Naive thymus-derived CD4-positive, alpha-beta T cell (primary cell): ENCODE results near the gene MICAL2. TPM values are rescaled to one million over a fixed set of nuclear protein-coding genes. Genes with fewer than 3 reads are reported as not detected.

Experiments
- ATAC-seq: fragments of 150-1000 bp; cut with Tn5 transposase; 2 replicates; pipeline ENCODE4 v1.10.0; 2021; ENCODE audit warnings: mild to moderate bottlenecking, moderate library complexity
- CTCF ChIA-PET: fragments of 350-600 bp; sonication (Branson Sonifier 250); formaldehyde crosslinking; loops from one replicate; lab custom pipeline; 2021; ENCODE audit warnings: antibody characterized with exemption; lab: Charles Lee
- POLR2A ChIA-PET: fragments of 350-600 bp; sonication (Branson Sonifier 250); formaldehyde crosslinking; loops from one replicate; lab custom pipeline; 2021; ENCODE audit warnings: antibody characterized with exemption, inconsistent platforms; lab: Charles Lee
- DNase-seq, 9 donors: peaks; one replicate each; pipeline versions ENCODE4 v3.0.0 to v3.0.0-alpha.2; 2020 to 2022; ENCODE audit warnings: mixed read lengths in 1 of 9
- H3K27ac ChIP-seq: one replicate; pipeline ENCODE4 v1.7.0; 2013; ENCODE audit warnings: mild to moderate bottlenecking, low read depth, low read length, moderate library complexity
- H3K27me3 ChIP-seq, 2 donors: one replicate each; pipeline ENCODE4 v1.7.0; 2013; ENCODE audit warnings: low read length in 2 of 2, mild to moderate bottlenecking in 2 of 2, moderate library complexity in 2 of 2; ENCODE audit not compliant: control insufficient read depth in 2 of 2, insufficient read depth in 2 of 2
- H3K36me3 ChIP-seq, 3 experiments: 1 replicate in 2 of 3; 2 replicates in 1 of 3; pipeline ENCODE4 v1.7.0; 2013; ENCODE audit warnings: low read length in 3 of 3, mild to moderate bottlenecking in 3 of 3, moderate library complexity in 1 of 3; ENCODE audit not compliant: insufficient read depth in 3 of 3, control insufficient read depth in 2 of 3
- H3K4me1 ChIP-seq, 2 donors: one replicate each; pipeline ENCODE4 v1.7.0; 2013; ENCODE audit warnings: low read length in 2 of 2, mild to moderate bottlenecking in 2 of 2, moderate library complexity in 1 of 2; ENCODE audit not compliant: control insufficient read depth in 2 of 2, insufficient read depth in 2 of 2
- H3K4me3 ChIP-seq: 2 replicates; pipeline ENCODE4 v1.7.0; 2013; ENCODE audit warnings: mild to moderate bottlenecking, low read length
- H3K9me3 ChIP-seq, 3 experiments: 1 replicate in 2 of 3; 2 replicates in 1 of 3; pipeline ENCODE4 v1.7.0; 2013; ENCODE audit warnings: low read length in 3 of 3; ENCODE audit not compliant: control insufficient read depth in 2 of 3
- H3K27ac Mint-ChIP-seq, 9 donors: one replicate each; pipeline ENCODE4 v1.8.0; 2020 to 2022; ENCODE audit warnings: mixed read lengths in 9 of 9, mild to moderate bottlenecking in 8 of 9, moderate library complexity in 5 of 9, inconsistent platforms in 2 of 9
- H3K27me3 Mint-ChIP-seq, 5 donors: one replicate each; pipeline ENCODE4 v1.8.0; 2021 to 2022; ENCODE audit warnings: mixed read lengths in 5 of 5, mild to moderate bottlenecking in 1 of 5
- H3K36me3 Mint-ChIP-seq, 5 donors: one replicate each; pipeline ENCODE4 v1.8.0; 2020 to 2022; ENCODE audit warnings: mixed read lengths in 5 of 5, mild to moderate bottlenecking in 3 of 5, inconsistent platforms in 1 of 5
- H3K4me1 Mint-ChIP-seq, 7 donors: one replicate each; pipeline ENCODE4 v1.8.0; 2020 to 2022; ENCODE audit warnings: mixed read lengths in 7 of 7, mild to moderate bottlenecking in 3 of 7, inconsistent platforms in 1 of 7
- H3K4me3 Mint-ChIP-seq, 10 donors: one replicate each; pipeline ENCODE4 v1.8.0; 2020 to 2022; ENCODE audit warnings: mild to moderate bottlenecking in 10 of 10, mixed read lengths in 10 of 10, moderate library complexity in 6 of 10, inconsistent platforms in 2 of 10
- H3K9me3 Mint-ChIP-seq, 11 donors: one replicate each; pipeline ENCODE4 v1.8.0; 2020 to 2022; ENCODE audit warnings: mixed read lengths in 11 of 11, mild to moderate bottlenecking in 4 of 11, inconsistent platforms in 1 of 11, moderate library complexity in 1 of 11
- intact Hi-C, 2 donors: fragments of 100-400 bp; cut with micrococcal nuclease; formaldehyde crosslinking; loops; one replicate each; pipeline ENCODE4 v1.15.1; 2023
- polyA plus RNA-seq, 2 donors: library from polyadenylated mRNA; unstranded; fragments of 300-500 nt; fragmentation: Illumina TruSeq; gene quantifications; one replicate each; pipeline ENCODE4 v1.2.3, GENCODE V29; 2021
- total RNA-seq, 6 experiments: library from RNA in 5 of 6; stranded (reverse) in 5 of 6; gene quantifications; 1 replicate in 5 of 6; 2 replicates in 1 of 6; pipeline ENCODE4 v1.2.3 and lab custom pipeline; 2021 to 2026

Gene MICAL2
- total and polyA plus RNA-seq, 7 experiments from 2014 or later = 1.1 to 112 (median 7.6) TPM

DNA sequence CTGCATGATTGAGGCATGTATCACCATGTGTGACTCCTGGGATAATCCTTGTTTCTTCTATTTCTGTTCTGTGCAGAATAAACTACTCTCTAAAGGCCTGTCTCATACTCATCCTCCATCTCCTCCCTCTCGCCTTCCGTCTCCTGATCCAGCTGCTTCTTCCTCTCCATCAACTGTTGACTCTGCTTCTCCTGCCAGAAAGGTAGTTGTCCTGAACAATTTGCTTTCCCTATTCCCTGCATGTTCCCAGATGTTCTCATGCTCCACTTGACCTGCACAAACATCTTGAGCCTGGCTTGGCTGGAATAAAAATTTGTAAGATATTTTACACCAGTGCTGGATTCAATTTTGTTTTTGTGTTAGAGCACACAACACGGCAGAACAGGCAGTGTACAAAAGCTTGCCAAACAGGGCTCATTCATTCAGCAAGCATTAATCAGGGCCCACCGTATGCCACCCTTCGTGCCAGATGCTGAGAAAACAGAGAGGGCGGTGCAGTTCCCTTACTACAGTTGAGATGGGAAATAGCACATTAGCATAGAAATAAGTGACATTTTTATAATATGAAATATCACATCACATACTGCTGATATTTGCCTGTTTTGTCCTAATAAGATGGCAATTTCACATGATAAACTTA is 133.6 kb downstream of the MICAL2 start:
- POLR2A ChIA-PET = no interaction called here
- ATAC-seq (no peak), DNase-seq (no peak)
- Mint-ChIP-seq H3K27ac (peak overlapping the region in 4 of 9 donors; percentile 24 to 86 (median 52)), H3K4me1 (peaks cover 10 to 32% (median 30%) of the 10 kb centered on the region in 7 donors), H3K36me3 (peaks cover 0 to 10% (median 0%) of the 10 kb centered on the region in 5 donors), H3K4me3 (no peak overlapping the region), H3K9me3 (no peaks in the 10 kb centered on the region), H3K27me3 (no peaks in the 10 kb centered on the region)
- Histone ChIP-seq H3K27ac (no peak overlapping the region), H3K4me1 (peaks cover 0 to 18% of the 10 kb centered on the region in 2 donors), H3K27me3 (no peaks in the 10 kb centered on the region), H3K4me3 (no peak overlapping the region), H3K36me3 (no peaks in the 10 kb centered on the region), H3K9me3 (no peaks in the 10 kb centered on the region)
- intact Hi-C loops = no loop called here
- CTCF ChIA-PET = no interaction called here

DNA sequence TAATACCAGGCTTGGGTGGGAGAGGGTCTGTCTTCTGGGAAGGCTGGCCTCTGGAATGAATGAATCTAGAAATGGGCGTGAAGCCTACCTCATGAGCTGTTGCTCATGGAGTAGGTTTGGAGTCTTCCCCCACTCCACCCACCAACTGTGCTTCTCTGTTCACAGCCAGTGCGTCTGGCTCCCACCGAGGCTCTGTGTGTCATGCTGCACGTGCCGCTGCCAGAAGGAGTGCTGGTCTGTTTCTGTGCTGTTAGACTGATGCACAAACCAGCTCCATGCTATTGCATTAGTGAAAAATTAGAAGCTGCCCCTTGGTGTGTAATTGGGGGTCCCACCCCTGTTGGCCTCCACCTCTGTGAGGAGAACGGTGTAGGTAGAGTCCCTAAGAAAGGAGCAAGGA is 134.7 kb downstream of the MICAL2 start:
- H3K9me3 ChIP-seq = no peaks in the 10 kb centered on the region
- no peak for DNase-seq
- ChIA-PET CTCF (interaction anchor here (1.6 kb wide), 1 partner anchor 8 kb away, joined by 4 read pairs; no protein-coding TSS in a partner anchor), POLR2A (no interaction called here)
- Mint-ChIP-seq H3K4me1 (peaks cover 10 to 32% (median 30%) of the 10 kb centered on the region in 7 donors), H3K27ac (no peak overlapping the region), H3K9me3 (no peaks in the 10 kb centered on the region), H3K36me3 (peaks cover 0 to 12% (median 0%) of the 10 kb centered on the region in 5 donors), H3K4me3 (no peak overlapping the region), H3K27me3 (no peaks in the 10 kb centered on the region)
- peaks cover 0 to 18% of the 10 kb centered on the region in 2 donors for H3K4me1 ChIP-seq
- H3K36me3 ChIP-seq = no peaks in the 10 kb centered on the region
- no peak overlapping the region for H3K4me3 ChIP-seq
- intact Hi-C loops = no loop called here
- no peak for ATAC-seq
- H3K27me3 ChIP-seq = no peaks in the 10 kb centered on the region
- no peak overlapping the region for H3K27ac ChIP-seq

DNA sequence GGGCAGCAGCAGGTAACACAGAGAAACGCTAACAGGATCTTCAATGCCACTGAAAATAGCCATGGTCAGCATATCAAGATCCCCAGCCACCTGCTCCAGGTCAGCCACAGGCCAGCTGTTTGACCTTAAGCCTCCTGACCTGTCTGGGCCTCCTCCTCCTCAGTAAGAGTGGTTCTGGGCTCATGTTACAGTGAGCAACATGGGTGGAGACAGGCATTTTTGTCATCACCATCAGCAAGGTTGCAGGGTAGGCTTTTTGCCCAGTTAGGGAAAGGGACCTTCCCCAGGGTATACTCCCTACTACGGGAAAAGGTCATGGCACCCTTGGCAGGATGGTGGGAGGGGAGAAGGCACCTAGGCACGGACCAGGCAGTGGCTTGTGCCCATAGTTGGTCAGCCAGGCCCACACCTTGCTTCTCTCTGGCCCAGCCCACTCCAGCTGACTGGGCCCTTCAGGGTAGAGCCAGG is 135.2 kb downstream of the MICAL2 start:
- peaks cover 0 to 12% (median 0%) of the 10 kb centered on the region in 5 donors for H3K36me3 Mint-ChIP-seq
- H3K4me3 ChIP-seq = no peak overlapping the region
- no peak overlapping the region for H3K4me3 Mint-ChIP-seq
- no peak overlapping the region for H3K27ac Mint-ChIP-seq
- ATAC-seq (no peak), DNase-seq (no peak)
- intact Hi-C loops = no loop called here
- CTCF ChIA-PET = interaction anchor here (0.6 to 1.6 kb wide), 2 partner anchors 9 kb away, joined by 4 to 5 read pairs; no protein-coding TSS in a partner anchor
- no peaks in the 10 kb centered on the region for H3K27me3 Mint-ChIP-seq
- H3K4me1 Mint-ChIP-seq = peaks cover 10 to 32% (median 30%) of the 10 kb centered on the region in 7 donors
- H3K36me3 ChIP-seq = no peaks in the 10 kb centered on the region
- no peaks in the 10 kb centered on the region for H3K9me3 Mint-ChIP-seq
- POLR2A ChIA-PET = no interaction called here
- no peaks in the 10 kb centered on the region for H3K9me3 ChIP-seq
- H3K27ac ChIP-seq = no peak overlapping the region
- H3K4me1 ChIP-seq = peaks cover 0 to 18% of the 10 kb centered on the region in 2 donors
- no peaks in the 10 kb centered on the region for H3K27me3 ChIP-seq

DNA sequence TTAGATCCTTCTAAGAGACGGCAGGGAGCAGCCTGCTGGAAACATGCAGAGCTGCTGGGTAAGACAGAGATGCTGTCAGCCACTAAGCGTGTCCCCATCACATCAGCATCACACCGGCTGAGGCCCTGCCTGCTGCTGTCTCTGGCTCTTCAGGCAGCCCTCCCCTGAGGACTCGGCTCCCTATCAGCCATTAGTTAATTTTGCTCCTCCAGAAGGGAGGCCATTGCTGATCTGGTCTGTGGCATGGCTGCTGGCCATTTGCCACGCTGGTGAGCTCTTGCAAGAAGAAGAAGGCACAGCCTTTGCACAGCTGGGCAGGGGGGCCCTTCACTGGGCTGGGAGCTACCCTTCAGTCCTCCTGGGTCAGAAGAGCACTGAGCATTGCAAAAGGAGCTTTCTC is 135.8 kb downstream of the MICAL2 start:
- Histone ChIP-seq H3K4me1 (peaks cover 0 to 18% of the 10 kb centered on the region in 2 donors), H3K9me3 (no peaks in the 10 kb centered on the region), H3K27ac (no peak overlapping the region), H3K36me3 (no peaks in the 10 kb centered on the region), H3K4me3 (no peak overlapping the region), H3K27me3 (no peaks in the 10 kb centered on the region)
- H3K36me3 Mint-ChIP-seq = peaks cover 0 to 14% (median 0%) of the 10 kb centered on the region in 5 donors
- no peaks in the 10 kb centered on the region for H3K9me3 Mint-ChIP-seq
- ChIA-PET POLR2A (no interaction called here), CTCF (interaction anchor here (0.6 to 1.6 kb wide), 3 partner anchors 9 to 112 kb away, joined by 3 to 5 read pairs (median 4); no protein-coding TSS in a partner anchor)
- peaks cover 10 to 28% (median 25%) of the 10 kb centered on the region in 7 donors for H3K4me1 Mint-ChIP-seq
- H3K27me3 Mint-ChIP-seq = no peaks in the 10 kb centered on the region
- H3K27ac Mint-ChIP-seq = no peak overlapping the region
- intact Hi-C loops = no loop called here
- ATAC-seq (no peak), DNase-seq (no peak)
- H3K4me3 Mint-ChIP-seq = no peak overlapping the region

DNA sequence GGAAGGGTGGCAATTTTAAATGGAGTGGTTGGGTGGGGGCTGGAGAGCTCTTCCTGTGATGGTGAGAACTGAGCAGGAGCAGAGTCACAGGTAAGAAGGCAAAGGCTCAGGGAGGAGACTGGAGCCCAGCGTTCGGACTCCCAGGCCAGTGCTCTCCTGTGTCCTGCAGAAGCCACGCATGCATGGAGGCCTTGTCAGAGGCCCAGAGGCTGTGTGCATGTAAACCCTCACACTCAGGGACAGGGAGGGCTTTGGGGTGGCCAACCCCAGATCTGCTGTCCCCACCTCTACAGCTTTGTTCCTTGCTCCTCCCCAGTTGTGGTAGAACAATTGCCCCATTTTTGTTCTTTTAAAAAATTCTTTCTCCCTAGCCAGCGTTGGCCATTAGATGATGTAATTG is 136.6 kb downstream of the MICAL2 start:
- no peak for ATAC-seq
- H3K4me3 ChIP-seq = no peak overlapping the region
- no peak overlapping the region for H3K27ac ChIP-seq
- ChIA-PET POLR2A (no interaction called here), CTCF (interaction anchor here (1.1 kb wide), 1 partner anchor 112 kb away, joined by 3 read pairs; no protein-coding TSS in a partner anchor)
- H3K27me3 ChIP-seq = no peaks in the 10 kb centered on the region
- DNase-seq = no peak
- peaks cover 7 to 20% (median 17%) of the 10 kb centered on the region in 7 donors for H3K4me1 Mint-ChIP-seq
- no peaks in the 10 kb centered on the region for H3K36me3 ChIP-seq
- peaks cover 0 to 10% of the 10 kb centered on the region in 2 donors for H3K4me1 ChIP-seq
- intact Hi-C loops = no loop called here
- H3K27ac Mint-ChIP-seq = no peak overlapping the region
- peaks cover 0 to 11% (median 0%) of the 10 kb centered on the region in 5 donors for H3K36me3 Mint-ChIP-seq
- no peaks in the 10 kb centered on the region for H3K9me3 ChIP-seq
- H3K27me3 Mint-ChIP-seq = no peaks in the 10 kb centered on the region
- no peak overlapping the region for H3K4me3 Mint-ChIP-seq
- no peaks in the 10 kb centered on the region for H3K9me3 Mint-ChIP-seq

DNA sequence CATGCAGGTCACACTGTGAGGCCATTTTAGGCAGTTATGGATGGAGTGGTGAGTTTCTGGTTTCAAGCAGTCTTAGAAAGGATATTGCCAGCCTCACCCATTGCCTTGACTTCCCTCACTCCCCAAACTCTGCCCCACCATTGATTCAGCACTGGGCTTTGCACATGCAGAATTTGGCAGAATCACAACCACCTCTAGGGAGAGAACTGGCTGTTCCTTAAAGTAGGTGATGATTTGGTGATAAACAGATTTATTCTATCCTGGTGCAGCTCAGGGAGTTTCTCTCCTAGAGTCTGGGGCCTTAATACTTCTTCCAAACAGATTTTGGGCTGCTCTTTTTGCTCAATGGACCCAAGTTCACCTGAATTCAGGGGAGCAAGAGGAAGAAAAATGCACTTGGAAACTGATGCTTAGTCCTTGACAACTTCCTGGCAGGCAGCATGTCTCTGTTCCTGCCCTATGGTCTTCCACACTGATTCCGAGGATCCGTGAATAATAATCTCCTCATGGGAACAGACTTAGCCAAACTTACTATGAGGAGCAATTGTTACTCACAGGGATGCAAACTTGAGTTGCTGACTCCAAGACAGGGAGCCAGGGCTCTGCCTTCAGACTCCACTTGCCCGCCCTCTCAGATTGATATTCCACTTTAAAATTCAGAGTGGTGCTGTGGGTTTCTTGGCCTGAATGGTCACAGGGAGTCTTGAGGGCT is 137.3 kb downstream of the MICAL2 start:
- Mint-ChIP-seq H3K36me3 (peaks cover 0 to 8% (median 0%) of the 10 kb centered on the region in 5 donors), H3K4me1 (peaks cover 3 to 13% (median 10%) of the 10 kb centered on the region in 7 donors), H3K27ac (no peak overlapping the region), H3K9me3 (no peaks in the 10 kb centered on the region), H3K4me3 (no peak overlapping the region), H3K27me3 (no peaks in the 10 kb centered on the region)
- intact Hi-C loops = no loop called here
- ATAC-seq (no peak), DNase-seq (no peak)
- H3K4me1 ChIP-seq = peaks cover 0 to 3% of the 10 kb centered on the region in 2 donors
- no peaks in the 10 kb centered on the region for H3K27me3 ChIP-seq
- H3K4me3 ChIP-seq = no peak overlapping the region
- POLR2A ChIA-PET = interaction anchor here (0.9 kb wide), 1 partner anchor 103 kb away, joined by 3 read pairs; no protein-coding TSS in a partner anchor
- H3K36me3 ChIP-seq = no peaks in the 10 kb centered on the region
- CTCF ChIA-PET = no interaction called here
- H3K27ac ChIP-seq = no peak overlapping the region
- no peaks in the 10 kb centered on the region for H3K9me3 ChIP-seq
